ENCODE results near the gene NID1. TPM values are rescaled to one million over a fixed set of nuclear protein-coding genes. Genes with fewer than 3 reads are reported as not detected.

Gene NID1
- total and polyA plus RNA-seq, 4 donors: 21.2 to 90.1 (median 55.2) TPM

GRCh38 chr1:236075848-236076247 lies 11.0 kb upstream of the NID1 start (continued):
- TF ChIP-seq FOXA1 (IDR thresholded peaks at IDR 0.05) (no peak), REST (IDR thresholded peaks at IDR 0.05) (peak; percentile 44), MAX (IDR thresholded peaks at IDR 0.05) (peak; percentile 30), JUND (IDR thresholded peaks at IDR 0.05) (peak; percentile 71 to 88), SP1 (IDR thresholded peaks at IDR 0.05) (peak; percentile 94), EGR1 (IDR thresholded peaks at IDR 0.05; ENCODE audit: low read depth in 2 of 2) (no peak), NR2F2 (IDR thresholded peaks at IDR 0.05) (peak; percentile 54)

GRCh38 chr1:236073307-236073897 lies 8.5 kb upstream of the NID1 start:
- TF ChIP-seq ZBTB33 (IDR thresholded peaks at IDR 0.05) (no peak), HNF4A (conservative IDR thresholded peaks at IDR 0.05) (no peak), YY1 (IDR thresholded peaks at IDR 0.05) (no peak), HNF4G (IDR thresholded peaks at IDR 0.05) (no peak), GABPA (IDR thresholded peaks at IDR 0.05 in 1 of 2, conservative IDR thresholded peaks at IDR 0.05 in 1 of 2) (no peak), EGR1 (IDR thresholded peaks at IDR 0.05; ENCODE audit: low read depth in 2 of 2) (no peak), TAF1 (conservative IDR thresholded peaks at IDR 0.05) (no peak), ATF3 (IDR thresholded peaks at IDR 0.05) (no peak), MAX (IDR thresholded peaks at IDR 0.05) (no peak), FOXA2 (IDR thresholded peaks at IDR 0.05) (no peak), RAD21 (IDR thresholded peaks at IDR 0.05) (no peak), SP1 (IDR thresholded peaks at IDR 0.05) (no peak), FOXA1 (IDR thresholded peaks at IDR 0.05) (no peak), REST (IDR thresholded peaks at IDR 0.05) (no peak), JUND (IDR thresholded peaks at IDR 0.05) (no peak), RXRA (IDR thresholded peaks at IDR 0.05) (no peak)
- Histone ChIP-seq H3K9me3 (ENCODE audit: control insufficient read depth in 4 of 4, low read length in 3 of 4) (peaks cover 2 to 5% (median 3%) of the 10 kb centered on the region in 4 donors), H3K36me3 (ENCODE audit: control insufficient read depth in 4 of 4, insufficient read depth in 3 of 4, low read depth in 1 of 4, low read length in 3 of 4) (no peaks in the 10 kb centered on the region), H3K9ac (ENCODE audit: low read depth in 1 of 2, low read length in 2 of 2) (no peak overlapping the region), H3K4me1 (ENCODE audit: control insufficient read depth in 4 of 4, insufficient read depth in 4 of 4, low read length in 3 of 4) (peaks cover 2 to 32% (median 18%) of the 10 kb centered on the region in 4 donors), H3K4me3 (ENCODE audit: low read depth in 1 of 3, low read length in 3 of 3) (no peak overlapping the region), H3K27me3 (ENCODE audit: control insufficient read depth in 4 of 4, insufficient read depth in 4 of 4, low read length in 3 of 4) (no peaks in the 10 kb centered on the region), H3K27ac (ENCODE audit: low read depth in 1 of 2, low read length in 2 of 2) (no peak overlapping the region)
- WGBS: 87% methylated on average over 4 of the region's 4 CpGs
- no peak for DNase-seq (ENCODE audit: low spot score)
